KMS-11 (cell line): Measurements from ENCODE around the gene CDK14.

Experiments
- H2AFZ ChIP-seq: fragments of 200-600 bp; sonication (generic); 2 replicates; pipeline ENCODE4 v1.6.1; 2016; ENCODE audit warnings: antibody characterized with exemption, mixed run types, low read depth
- H3K27ac ChIP-seq: fragments of 200-600 bp; sonication (generic); 2 replicates; pipeline ENCODE4 v1.6.1; 2016; ENCODE audit warnings: mild to moderate bottlenecking, mixed run types
- H3K27me3 ChIP-seq: fragments of 200-600 bp; sonication (generic); 2 replicates; pipeline ENCODE4 v1.6.1; 2017; ENCODE audit warnings: mild to moderate bottlenecking, low read depth, mixed run types, moderate library complexity; ENCODE audit not compliant: insufficient read depth
- H3K36me3 ChIP-seq: fragments of 200-600 bp; sonication (generic); 2 replicates; pipeline ENCODE4 v1.6.1; 2017; ENCODE audit warnings: mild to moderate bottlenecking, mixed run types; ENCODE audit not compliant: insufficient read depth
- H3K4me1 ChIP-seq: fragments of 200-600 bp; sonication (generic); 2 replicates; pipeline ENCODE4 v1.6.1; 2016; ENCODE audit warnings: mild to moderate bottlenecking, low read depth, mixed run types; ENCODE audit not compliant: poor library complexity, severe bottlenecking
- H3K4me2 ChIP-seq: fragments of 200-600 bp; sonication (generic); 2 replicates; pipeline ENCODE4 v1.7.0; 2016; ENCODE audit warnings: mild to moderate bottlenecking, mixed run types
- H3K4me3 ChIP-seq: fragments of 200-600 bp; sonication (generic); IDR thresholded peaks from 2 replicates; pipeline ENCODE4 v1.6.1; 2017; ENCODE audit warnings: low read depth, low read length, mixed read lengths; ENCODE audit not compliant: insufficient read depth
- H3K79me2 ChIP-seq: fragments of 200-600 bp; sonication (generic); 2 replicates; pipeline ENCODE4 v1.6.1; 2016; ENCODE audit warnings: low read depth, mixed run types; ENCODE audit not compliant: insufficient read depth
- H3K9ac ChIP-seq: fragments of 200-600 bp; sonication (generic); 2 replicates; pipeline ENCODE4 v1.6.1; 2016; ENCODE audit warnings: mild to moderate bottlenecking, mixed run types
- H4K20me1 ChIP-seq: fragments of 200-600 bp; sonication (generic); 2 replicates; pipeline ENCODE4 v1.6.1; 2016; ENCODE audit warnings: mild to moderate bottlenecking, mixed run types; ENCODE audit not compliant: insufficient read depth
- TF ChIP-seq, protein P1 (sequence below): fragments of 200-600 bp; sonication (generic); conservative IDR thresholded peaks from 2 replicates; pipeline ENCODE4 v1.6.1; 2017; ENCODE audit warnings: low read depth, mild to moderate bottlenecking, antibody characterized with exemption, low read length, moderate library complexity, mixed read lengths

Gene CDK14

DNA sequence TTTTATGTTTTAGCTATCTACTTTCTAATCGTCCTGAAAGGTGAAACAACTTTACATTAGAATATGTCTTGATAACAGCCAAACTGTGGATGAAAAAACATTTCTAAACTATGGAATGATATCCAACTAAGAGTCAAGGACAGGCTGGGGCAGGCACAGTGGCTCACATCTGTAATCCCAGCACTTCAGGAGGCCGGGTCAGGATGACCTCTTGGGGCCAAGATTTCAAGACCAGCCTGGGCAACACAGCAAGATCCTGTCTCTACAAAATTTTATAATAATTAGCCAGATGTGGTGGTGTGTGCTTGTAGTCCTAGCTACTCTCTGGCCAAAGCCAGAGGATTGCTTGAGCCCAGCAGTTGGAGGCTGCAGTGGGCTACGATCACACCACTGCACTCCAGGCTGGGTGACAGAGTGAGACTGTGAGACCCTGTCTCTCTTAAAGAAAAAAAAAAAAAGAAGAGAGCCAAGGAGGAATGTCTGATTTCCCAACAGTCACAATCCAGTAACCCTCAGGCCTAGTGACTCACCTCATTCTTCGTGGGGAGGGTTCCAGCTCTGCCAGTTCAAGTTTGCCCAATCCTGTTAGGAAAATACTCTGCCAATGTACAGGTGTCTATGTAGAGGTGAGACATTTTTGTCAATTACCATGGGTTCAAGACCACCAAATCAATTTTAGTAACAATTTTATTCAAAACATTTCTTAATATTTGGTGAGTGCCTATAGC, 653.5 kb downstream of the CDK14 start:
- Histone ChIP-seq H3K79me2 (no peaks in the 10 kb centered on the region), H3K27ac (no peak overlapping the region), H3K4me2 (no peak overlapping the region), H3K9ac (no peak overlapping the region), H2AFZ (no peak overlapping the region), H3K27me3 (no peaks in the 10 kb centered on the region), H3K36me3 (no peaks in the 10 kb centered on the region), H4K20me1 (no peaks in the 10 kb centered on the region), H3K4me1 (no peaks in the 10 kb centered on the region), H3K4me3 (no peak overlapping the region)
- TF ChIP-seq, protein P1, sequence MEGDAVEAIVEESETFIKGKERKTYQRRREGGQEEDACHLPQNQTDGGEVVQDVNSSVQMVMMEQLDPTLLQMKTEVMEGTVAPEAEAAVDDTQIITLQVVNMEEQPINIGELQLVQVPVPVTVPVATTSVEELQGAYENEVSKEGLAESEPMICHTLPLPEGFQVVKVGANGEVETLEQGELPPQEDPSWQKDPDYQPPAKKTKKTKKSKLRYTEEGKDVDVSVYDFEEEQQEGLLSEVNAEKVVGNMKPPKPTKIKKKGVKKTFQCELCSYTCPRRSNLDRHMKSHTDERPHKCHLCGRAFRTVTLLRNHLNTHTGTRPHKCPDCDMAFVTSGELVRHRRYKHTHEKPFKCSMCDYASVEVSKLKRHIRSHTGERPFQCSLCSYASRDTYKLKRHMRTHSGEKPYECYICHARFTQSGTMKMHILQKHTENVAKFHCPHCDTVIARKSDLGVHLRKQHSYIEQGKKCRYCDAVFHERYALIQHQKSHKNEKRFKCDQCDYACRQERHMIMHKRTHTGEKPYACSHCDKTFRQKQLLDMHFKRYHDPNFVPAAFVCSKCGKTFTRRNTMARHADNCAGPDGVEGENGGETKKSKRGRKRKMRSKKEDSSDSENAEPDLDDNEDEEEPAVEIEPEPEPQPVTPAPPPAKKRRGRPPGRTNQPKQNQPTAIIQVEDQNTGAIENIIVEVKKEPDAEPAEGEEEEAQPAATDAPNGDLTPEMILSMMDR: no peak

DNA sequence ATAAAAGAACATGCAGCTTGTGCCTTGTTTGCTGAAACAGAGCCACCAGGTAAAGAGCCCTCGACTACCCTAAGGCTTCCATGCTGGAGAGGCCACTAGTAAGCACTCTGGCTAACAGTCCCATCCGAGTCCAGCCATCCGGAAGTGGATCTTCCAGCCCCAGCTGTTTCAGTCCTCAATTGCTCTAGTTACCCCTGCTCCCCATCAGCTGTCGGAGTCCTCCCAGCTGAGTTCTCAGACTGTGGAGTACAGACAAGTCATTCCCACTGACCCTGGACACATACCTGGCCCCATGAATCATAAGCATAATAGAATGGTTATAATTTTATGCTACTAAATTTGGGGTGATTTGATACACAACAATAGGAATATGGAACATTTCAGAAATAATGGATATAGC, 654.6 kb downstream of the CDK14 start:
- H3K36me3 ChIP-seq: no peaks in the 10 kb centered on the region
- no peaks in the 10 kb centered on the region for H3K4me1 ChIP-seq
- no peak overlapping the region for H2AFZ ChIP-seq
- no peak overlapping the region for H3K27ac ChIP-seq
- no peak overlapping the region for H3K9ac ChIP-seq
- H3K27me3 ChIP-seq: no peaks in the 10 kb centered on the region
- H3K4me2 ChIP-seq: no peak overlapping the region
- no peaks in the 10 kb centered on the region for H4K20me1 ChIP-seq
- TF ChIP-seq, protein P1: no peak
- no peak overlapping the region for H3K4me3 ChIP-seq
- no peaks in the 10 kb centered on the region for H3K79me2 ChIP-seq

- no peaks in the 10 kb centered on the region for H3K4me1 ChIP-seq
- H3K9ac ChIP-seq: no peak overlapping the region
- no peak overlapping the region for H3K4me2 ChIP-seq
- H2AFZ ChIP-seq: no peak overlapping the region
- no peaks in the 10 kb centered on the region for H3K36me3 ChIP-seq
- TF ChIP-seq, protein P1: no peak
- H4K20me1 ChIP-seq: no peaks in the 10 kb centered on the region
- no peak overlapping the region for H3K4me3 ChIP-seq
- no peak overlapping the region for H3K27ac ChIP-seq
- no peaks in the 10 kb centered on the region for H3K79me2 ChIP-seq
- no peaks in the 10 kb centered on the region for H3K27me3 ChIP-seq
Observed at GRCh38 chr7:91251877-91252276, 655.8 kb downstream of the CDK14 start.
